WTC11 (cell line): ENCODE results near the gene AMBN. TPM values are rescaled to one million over a fixed set of nuclear protein-coding genes. Genes with fewer than 3 reads are reported as not detected.
"Not testable (repeated sequence)": the region's sequence is repeated elsewhere in the genome, so short reads cannot be mapped to it uniquely, and the experiment has no call there.

ENCODE experiments used
- ATAC-seq: fragments of 200-7000 bp; cut with Tn5 transposase; 2 replicates; pipeline ENCODE4 v1.10.0; 2021; ENCODE audit warnings: mild to moderate bottlenecking, moderate library complexity
- CTCF ChIA-PET: fragments of 300-600 bp; sonication (Branson Sonifier 250); formaldehyde crosslinking; loops from one replicate; lab custom pipeline; 2021; ENCODE audit warnings: antibody characterized with exemption; lab: Charles Lee
- POLR2A ChIA-PET: fragments of 350-600 bp; sonication (Branson Sonifier 250); formaldehyde crosslinking; loops from one replicate; lab custom pipeline; 2021; ENCODE audit warnings: antibody characterized with exemption; lab: Charles Lee
- DNase-seq: peaks from one replicate; pipeline ENCODE4 v3.0.0; 2021; ENCODE audit warnings: low spot score
- H3K27ac Mint-ChIP-seq: 2 replicates; pipeline ENCODE4 v1.8.0; 2021; ENCODE audit warnings: mixed read lengths
- H3K27me3 Mint-ChIP-seq: 2 replicates; pipeline ENCODE4 v1.8.0; 2021; ENCODE audit warnings: low read depth, mild to moderate bottlenecking, moderate library complexity, mixed read lengths
- H3K36me3 Mint-ChIP-seq: 2 replicates; pipeline ENCODE4 v1.8.0; 2021; ENCODE audit warnings: mixed read lengths
- H3K4me1 Mint-ChIP-seq: 2 replicates; pipeline ENCODE4 v1.8.0; 2022; ENCODE audit warnings: mixed read lengths
- H3K4me3 Mint-ChIP-seq: 2 replicates; pipeline ENCODE4 v1.8.0; 2021; ENCODE audit warnings: mild to moderate bottlenecking, moderate library complexity, mixed read lengths
- H3K9me3 Mint-ChIP-seq: 2 replicates; pipeline ENCODE4 v1.8.0; 2021; ENCODE audit warnings: mixed read lengths
- EMX1 ChIP-seq: fragments of 250-450 bp; sonication (Bioruptor Pico); IDR thresholded peaks from 2 replicates; pipeline ENCODE4 v1.8.0; 2021; ENCODE audit warnings: mild to moderate bottlenecking
- FOXP1 ChIP-seq: sonication (generic); formaldehyde crosslinking; IDR thresholded peaks from 2 replicates; pipeline ENCODE4 v1.8.0; 2022; ENCODE audit warnings: missing genetic modification reagents, mild to moderate bottlenecking, moderate library complexity, borderline replicate concordance
- GABPB1 ChIP-seq: sonication (generic); formaldehyde crosslinking; IDR thresholded peaks from 2 replicates; pipeline ENCODE4 v1.8.1; 2023; ENCODE audit warnings: mild to moderate bottlenecking, missing genetic modification reagents
- IRF2 ChIP-seq: sonication (generic); formaldehyde crosslinking; IDR thresholded peaks from 2 replicates; pipeline ENCODE4 v1.8.0; 2022; ENCODE audit warnings: low read depth, missing genetic modification reagents, borderline replicate concordance
- NFE2L1 ChIP-seq: sonication (generic); formaldehyde crosslinking; IDR thresholded peaks from 2 replicates; pipeline ENCODE4 v1.8.1; 2023; ENCODE audit warnings: missing genetic modification reagents
- SMAD3 ChIP-seq: sonication (generic); formaldehyde crosslinking; IDR thresholded peaks from 2 replicates; pipeline ENCODE4 v1.8.0; 2022; ENCODE audit warnings: missing genetic modification reagents, mild to moderate bottlenecking, borderline replicate concordance
- total RNA-seq: library from RNA; stranded (reverse); gene quantifications from 3 replicates; pipeline ENCODE4 v1.2.3, GENCODE V29; 2021
- TF ChIP-seq, protein P1 (sequence below): sonication (generic); formaldehyde crosslinking; IDR thresholded peaks from 2 replicates; pipeline ENCODE4 v1.8.0; 2023; ENCODE audit warnings: missing genetic modification reagents
- TF ChIP-seq, protein P2 (sequence below): sonication (generic); formaldehyde crosslinking; IDR thresholded peaks from 2 replicates; pipeline ENCODE4 v1.8.1; 2023; ENCODE audit warnings: mild to moderate bottlenecking, moderate library complexity, missing genetic modification reagents
- TF ChIP-seq, protein P3 (sequence below): sonication (generic); formaldehyde crosslinking; IDR thresholded peaks from 2 replicates; pipeline ENCODE4 v1.8.1; 2023; ENCODE audit warnings: mild to moderate bottlenecking, missing genetic modification reagents
- TF ChIP-seq, protein P4 (sequence below): sonication (generic); formaldehyde crosslinking; IDR thresholded peaks from 2 replicates; pipeline ENCODE4 v1.8.1; 2023; ENCODE audit warnings: mild to moderate bottlenecking, missing genetic modification reagents, borderline replicate concordance

Gene AMBN
- total RNA-seq, 1 experiment from 2014 or later, result not detected

DNA sequence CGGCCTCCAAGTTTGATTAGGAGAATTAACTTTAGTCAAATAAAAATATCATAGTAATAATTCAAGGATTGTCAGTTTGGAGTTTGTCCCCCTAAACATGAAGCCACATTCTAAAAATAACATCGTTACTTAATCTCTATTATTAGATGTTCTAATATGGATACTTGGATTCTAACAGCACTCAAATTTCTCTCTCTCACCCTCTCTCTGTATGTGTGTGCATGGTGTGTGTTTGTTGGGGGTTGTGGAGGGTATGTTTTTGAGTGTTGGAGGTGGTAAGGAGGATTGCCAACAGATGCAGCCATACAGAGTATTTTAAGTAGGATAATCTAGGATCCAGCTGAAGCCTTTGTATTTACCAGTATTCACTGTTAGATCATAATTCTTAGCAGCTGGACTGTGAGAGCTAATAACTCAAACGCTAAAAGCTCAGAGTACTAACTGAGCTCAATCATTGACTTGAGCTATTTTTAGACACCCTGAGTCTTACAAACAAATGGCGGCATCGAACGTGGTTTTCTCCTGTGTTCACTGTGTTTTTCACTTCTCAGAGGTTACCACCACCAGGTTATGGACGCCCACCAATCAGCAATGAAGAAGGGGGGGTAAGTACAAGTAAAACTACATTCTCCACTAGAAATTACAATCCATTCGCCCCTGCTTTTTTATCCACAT is 45.3 kb downstream of the AMBN start:
- POLR2A ChIA-PET, result no interaction called here
- ATAC-seq (no peak), DNase-seq (no peak)
- H3K4me1 Mint-ChIP-seq, result no peaks in the 10 kb centered on the region
- H3K4me3 Mint-ChIP-seq, result no peak overlapping the region
- H3K27me3 Mint-ChIP-seq, result no peaks in the 10 kb centered on the region
- CTCF ChIA-PET, result no interaction called here
- H3K27ac Mint-ChIP-seq, result no peak overlapping the region
- no peak for TF ChIP-seq NFE2L1 (CRISPR knock-in tag)
- H3K36me3 Mint-ChIP-seq, result no peaks in the 10 kb centered on the region
- peaks cover 8% of the 10 kb centered on the region; the same call in 1 of the 2 replicates for H3K9me3 Mint-ChIP-seq

DNA sequence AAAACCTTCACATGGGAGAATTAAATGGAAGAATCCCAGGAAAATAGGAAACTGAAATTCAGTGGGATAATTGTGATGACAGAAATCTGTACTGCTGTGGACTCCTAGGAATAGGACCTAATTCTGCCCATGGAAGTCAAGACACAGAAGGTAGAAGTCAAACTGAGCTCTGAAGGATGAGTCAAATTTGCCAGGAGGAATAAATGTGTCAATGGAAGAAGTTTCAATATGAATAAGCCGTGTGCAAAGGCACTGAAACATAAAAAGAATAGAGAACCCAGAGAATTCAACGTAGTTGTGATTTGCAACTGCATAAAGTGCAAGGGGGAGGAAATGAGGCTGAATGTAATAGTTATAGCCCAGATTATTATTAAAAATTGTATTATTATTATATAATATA is 48.1 kb downstream of the AMBN start:
- no peaks in the 10 kb centered on the region for H3K36me3 Mint-ChIP-seq
- H3K4me1 Mint-ChIP-seq, result no peaks in the 10 kb centered on the region
- CTCF ChIA-PET, result no interaction called here
- ATAC-seq (no peak), DNase-seq (no peak)
- TF ChIP-seq FOXP1 (CRISPR knock-in tag) (no peak), SMAD3 (CRISPR knock-in tag) (no peak), IRF2 (CRISPR knock-in tag) (no peak), EMX1 (CRISPR knock-in tag) (no peak), GABPB1 (CRISPR knock-in tag) (no peak)
- TF ChIP-seq, protein P1, sequence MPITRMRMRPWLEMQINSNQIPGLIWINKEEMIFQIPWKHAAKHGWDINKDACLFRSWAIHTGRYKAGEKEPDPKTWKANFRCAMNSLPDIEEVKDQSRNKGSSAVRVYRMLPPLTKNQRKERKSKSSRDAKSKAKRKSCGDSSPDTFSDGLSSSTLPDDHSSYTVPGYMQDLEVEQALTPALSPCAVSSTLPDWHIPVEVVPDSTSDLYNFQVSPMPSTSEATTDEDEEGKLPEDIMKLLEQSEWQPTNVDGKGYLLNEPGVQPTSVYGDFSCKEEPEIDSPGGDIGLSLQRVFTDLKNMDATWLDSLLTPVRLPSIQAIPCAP (CRISPR knock-in tag), result no peak
- TF ChIP-seq, protein P2, sequence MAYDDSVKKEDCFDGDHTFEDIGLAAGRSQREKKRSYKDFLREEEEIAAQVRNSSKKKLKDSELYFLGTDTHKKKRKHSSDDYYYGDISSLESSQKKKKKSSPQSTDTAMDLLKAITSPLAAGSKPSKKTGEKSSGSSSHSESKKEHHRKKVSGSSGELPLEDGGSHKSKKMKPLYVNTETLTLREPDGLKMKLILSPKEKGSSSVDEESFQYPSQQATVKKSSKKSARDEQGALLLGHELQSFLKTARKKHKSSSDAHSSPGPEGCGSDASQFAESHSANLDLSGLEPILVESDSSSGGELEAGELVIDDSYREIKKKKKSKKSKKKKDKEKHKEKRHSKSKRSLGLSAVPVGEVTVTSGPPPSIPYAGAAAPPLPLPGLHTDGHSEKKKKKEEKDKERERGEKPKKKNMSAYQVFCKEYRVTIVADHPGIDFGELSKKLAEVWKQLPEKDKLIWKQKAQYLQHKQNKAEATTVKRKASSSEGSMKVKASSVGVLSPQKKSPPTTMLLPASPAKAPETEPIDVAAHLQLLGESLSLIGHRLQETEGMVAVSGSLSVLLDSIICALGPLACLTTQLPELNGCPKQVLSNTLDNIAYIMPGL (CRISPR knock-in tag), result no peak
- TF ChIP-seq, protein P3, sequence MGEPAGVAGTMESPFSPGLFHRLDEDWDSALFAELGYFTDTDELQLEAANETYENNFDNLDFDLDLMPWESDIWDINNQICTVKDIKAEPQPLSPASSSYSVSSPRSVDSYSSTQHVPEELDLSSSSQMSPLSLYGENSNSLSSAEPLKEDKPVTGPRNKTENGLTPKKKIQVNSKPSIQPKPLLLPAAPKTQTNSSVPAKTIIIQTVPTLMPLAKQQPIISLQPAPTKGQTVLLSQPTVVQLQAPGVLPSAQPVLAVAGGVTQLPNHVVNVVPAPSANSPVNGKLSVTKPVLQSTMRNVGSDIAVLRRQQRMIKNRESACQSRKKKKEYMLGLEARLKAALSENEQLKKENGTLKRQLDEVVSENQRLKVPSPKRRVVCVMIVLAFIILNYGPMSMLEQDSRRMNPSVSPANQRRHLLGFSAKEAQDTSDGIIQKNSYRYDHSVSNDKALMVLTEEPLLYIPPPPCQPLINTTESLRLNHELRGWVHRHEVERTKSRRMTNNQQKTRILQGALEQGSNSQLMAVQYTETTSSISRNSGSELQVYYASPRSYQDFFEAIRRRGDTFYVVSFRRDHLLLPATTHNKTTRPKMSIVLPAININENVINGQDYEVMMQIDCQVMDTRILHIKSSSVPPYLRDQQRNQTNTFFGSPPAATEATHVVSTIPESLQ (CRISPR knock-in tag), result no peak
- TF ChIP-seq, protein P4, sequence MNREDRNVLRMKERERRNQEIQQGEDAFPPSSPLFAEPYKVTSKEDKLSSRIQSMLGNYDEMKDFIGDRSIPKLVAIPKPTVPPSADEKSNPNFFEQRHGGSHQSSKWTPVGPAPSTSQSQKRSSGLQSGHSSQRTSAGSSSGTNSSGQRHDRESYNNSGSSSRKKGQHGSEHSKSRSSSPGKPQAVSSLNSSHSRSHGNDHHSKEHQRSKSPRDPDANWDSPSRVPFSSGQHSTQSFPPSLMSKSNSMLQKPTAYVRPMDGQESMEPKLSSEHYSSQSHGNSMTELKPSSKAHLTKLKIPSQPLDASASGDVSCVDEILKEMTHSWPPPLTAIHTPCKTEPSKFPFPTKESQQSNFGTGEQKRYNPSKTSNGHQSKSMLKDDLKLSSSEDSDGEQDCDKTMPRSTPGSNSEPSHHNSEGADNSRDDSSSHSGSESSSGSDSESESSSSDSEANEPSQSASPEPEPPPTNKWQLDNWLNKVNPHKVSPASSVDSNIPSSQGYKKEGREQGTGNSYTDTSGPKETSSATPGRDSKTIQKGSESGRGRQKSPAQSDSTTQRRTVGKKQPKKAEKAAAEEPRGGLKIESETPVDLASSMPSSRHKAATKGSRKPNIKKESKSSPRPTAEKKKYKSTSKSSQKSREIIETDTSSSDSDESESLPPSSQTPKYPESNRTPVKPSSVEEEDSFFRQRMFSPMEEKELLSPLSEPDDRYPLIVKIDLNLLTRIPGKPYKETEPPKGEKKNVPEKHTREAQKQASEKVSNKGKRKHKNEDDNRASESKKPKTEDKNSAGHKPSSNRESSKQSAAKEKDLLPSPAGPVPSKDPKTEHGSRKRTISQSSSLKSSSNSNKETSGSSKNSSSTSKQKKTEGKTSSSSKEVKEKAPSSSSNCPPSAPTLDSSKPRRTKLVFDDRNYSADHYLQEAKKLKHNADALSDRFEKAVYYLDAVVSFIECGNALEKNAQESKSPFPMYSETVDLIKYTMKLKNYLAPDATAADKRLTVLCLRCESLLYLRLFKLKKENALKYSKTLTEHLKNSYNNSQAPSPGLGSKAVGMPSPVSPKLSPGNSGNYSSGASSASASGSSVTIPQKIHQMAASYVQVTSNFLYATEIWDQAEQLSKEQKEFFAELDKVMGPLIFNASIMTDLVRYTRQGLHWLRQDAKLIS (CRISPR knock-in tag), result no peak
- H3K27ac Mint-ChIP-seq, result no peak overlapping the region
- POLR2A ChIA-PET, result no interaction called here
- H3K9me3 Mint-ChIP-seq, result peaks cover 8% of the 10 kb centered on the region; the same call in 1 of the 2 replicates
- H3K4me3 Mint-ChIP-seq, result no peak overlapping the region
- no peaks in the 10 kb centered on the region for H3K27me3 Mint-ChIP-seq

DNA sequence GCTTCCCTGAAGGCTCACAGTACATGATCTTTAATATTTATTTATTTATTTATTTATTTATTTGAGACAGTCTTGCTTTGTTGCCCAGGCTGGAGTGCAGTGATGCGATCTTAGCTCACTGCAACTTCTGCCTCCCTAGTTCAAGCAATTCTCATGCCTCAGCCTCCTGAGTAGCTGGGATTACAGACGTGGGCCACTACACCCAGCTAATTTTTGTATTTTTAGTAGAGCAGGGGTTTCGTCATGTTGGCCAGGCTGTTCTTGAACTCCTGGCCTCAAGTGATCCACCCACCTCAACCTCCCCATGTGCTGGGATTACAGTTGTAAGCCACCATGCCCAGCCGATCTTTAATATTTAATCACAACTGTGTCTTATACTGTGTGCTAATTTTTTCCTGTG is 58.7 kb downstream of the AMBN start:
- H3K27ac Mint-ChIP-seq, H3K4me3 Mint-ChIP-seq, H3K36me3 Mint-ChIP-seq, H3K4me1 Mint-ChIP-seq, H3K27me3 Mint-ChIP-seq, POLR2A ChIA-PET, CTCF ChIA-PET, ATAC-seq, H3K9me3 Mint-ChIP-seq, DNase-seq: not testable (repeated sequence)
